ENCODE results near the gene MEGF9.

DNA sequence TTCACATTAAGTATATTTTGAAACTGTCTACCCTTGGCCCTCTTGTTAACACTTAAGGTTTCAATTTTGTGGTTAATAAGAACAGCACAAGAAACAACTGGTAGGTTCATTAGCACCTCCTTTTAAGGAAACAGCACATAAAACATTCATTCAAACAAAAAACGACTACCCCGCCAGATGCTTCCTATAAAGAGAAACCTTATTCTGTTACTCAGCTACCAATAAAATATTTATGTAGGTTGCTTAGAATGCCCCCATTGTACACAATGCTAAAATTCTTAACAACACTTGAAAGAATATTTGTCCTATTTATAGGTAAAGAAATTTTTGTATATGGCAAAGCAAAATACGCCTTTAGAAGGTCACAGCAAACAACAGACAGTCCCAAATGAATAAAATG, 157.5 kb downstream of the MEGF9 start:
- TF ChIP-seq, protein P1, sequence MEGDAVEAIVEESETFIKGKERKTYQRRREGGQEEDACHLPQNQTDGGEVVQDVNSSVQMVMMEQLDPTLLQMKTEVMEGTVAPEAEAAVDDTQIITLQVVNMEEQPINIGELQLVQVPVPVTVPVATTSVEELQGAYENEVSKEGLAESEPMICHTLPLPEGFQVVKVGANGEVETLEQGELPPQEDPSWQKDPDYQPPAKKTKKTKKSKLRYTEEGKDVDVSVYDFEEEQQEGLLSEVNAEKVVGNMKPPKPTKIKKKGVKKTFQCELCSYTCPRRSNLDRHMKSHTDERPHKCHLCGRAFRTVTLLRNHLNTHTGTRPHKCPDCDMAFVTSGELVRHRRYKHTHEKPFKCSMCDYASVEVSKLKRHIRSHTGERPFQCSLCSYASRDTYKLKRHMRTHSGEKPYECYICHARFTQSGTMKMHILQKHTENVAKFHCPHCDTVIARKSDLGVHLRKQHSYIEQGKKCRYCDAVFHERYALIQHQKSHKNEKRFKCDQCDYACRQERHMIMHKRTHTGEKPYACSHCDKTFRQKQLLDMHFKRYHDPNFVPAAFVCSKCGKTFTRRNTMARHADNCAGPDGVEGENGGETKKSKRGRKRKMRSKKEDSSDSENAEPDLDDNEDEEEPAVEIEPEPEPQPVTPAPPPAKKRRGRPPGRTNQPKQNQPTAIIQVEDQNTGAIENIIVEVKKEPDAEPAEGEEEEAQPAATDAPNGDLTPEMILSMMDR (IDR thresholded peaks at IDR 0.05 in 2 of 3, conservative IDR thresholded peaks at IDR 0.05 in 1 of 3; ENCODE audit: borderline replicate concordance in 1 of 3, insufficient read depth in 1 of 3, low read depth in 2 of 3, low read length in 2 of 3) = no peak
- TF ChIP-seq POLR2AphosphoS5 (IDR thresholded peaks at IDR 0.05; ENCODE audit: low read depth, low read length) (no peak), POLR2A (IDR thresholded peaks at IDR 0.05; ENCODE audit: borderline replicate concordance, extremely low read depth, insufficient read depth, insufficient read length) (no peak), JUND (IDR thresholded peaks at IDR 0.05) (no peak), ZNF274 (IDR thresholded peaks at IDR 0.05; ENCODE audit: low read depth, low read length) (no peak), ELF1 (IDR thresholded peaks at IDR 0.05; ENCODE audit: borderline replicate concordance, low read depth) (no peak), ZBTB33 (IDR thresholded peaks at IDR 0.05; ENCODE audit: extremely low read depth, insufficient replicate concordance, low read length) (no peak), EZH2 (IDR thresholded peaks at IDR 0.05) (no peak), CEBPB (IDR thresholded peaks at IDR 0.05; ENCODE audit: low read depth) (no peak), YY1 (IDR thresholded peaks at IDR 0.05; ENCODE audit: extremely low read depth, insufficient replicate concordance, low read depth, low read length) (no peak)
- TF ChIP-seq, protein P2, sequence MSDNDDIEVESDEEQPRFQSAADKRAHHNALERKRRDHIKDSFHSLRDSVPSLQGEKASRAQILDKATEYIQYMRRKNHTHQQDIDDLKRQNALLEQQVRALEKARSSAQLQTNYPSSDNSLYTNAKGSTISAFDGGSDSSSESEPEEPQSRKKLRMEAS (IDR thresholded peaks at IDR 0.05) = no peak
- TF ChIP-seq, protein P3, sequence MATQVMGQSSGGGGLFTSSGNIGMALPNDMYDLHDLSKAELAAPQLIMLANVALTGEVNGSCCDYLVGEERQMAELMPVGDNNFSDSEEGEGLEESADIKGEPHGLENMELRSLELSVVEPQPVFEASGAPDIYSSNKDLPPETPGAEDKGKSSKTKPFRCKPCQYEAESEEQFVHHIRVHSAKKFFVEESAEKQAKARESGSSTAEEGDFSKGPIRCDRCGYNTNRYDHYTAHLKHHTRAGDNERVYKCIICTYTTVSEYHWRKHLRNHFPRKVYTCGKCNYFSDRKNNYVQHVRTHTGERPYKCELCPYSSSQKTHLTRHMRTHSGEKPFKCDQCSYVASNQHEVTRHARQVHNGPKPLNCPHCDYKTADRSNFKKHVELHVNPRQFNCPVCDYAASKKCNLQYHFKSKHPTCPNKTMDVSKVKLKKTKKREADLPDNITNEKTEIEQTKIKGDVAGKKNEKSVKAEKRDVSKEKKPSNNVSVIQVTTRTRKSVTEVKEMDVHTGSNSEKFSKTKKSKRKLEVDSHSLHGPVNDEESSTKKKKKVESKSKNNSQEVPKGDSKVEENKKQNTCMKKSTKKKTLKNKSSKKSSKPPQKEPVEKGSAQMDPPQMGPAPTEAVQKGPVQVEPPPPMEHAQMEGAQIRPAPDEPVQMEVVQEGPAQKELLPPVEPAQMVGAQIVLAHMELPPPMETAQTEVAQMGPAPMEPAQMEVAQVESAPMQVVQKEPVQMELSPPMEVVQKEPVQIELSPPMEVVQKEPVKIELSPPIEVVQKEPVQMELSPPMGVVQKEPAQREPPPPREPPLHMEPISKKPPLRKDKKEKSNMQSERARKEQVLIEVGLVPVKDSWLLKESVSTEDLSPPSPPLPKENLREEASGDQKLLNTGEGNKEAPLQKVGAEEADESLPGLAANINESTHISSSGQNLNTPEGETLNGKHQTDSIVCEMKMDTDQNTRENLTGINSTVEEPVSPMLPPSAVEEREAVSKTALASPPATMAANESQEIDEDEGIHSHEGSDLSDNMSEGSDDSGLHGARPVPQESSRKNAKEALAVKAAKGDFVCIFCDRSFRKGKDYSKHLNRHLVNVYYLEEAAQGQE (IDR thresholded peaks at IDR 0.05; ENCODE audit: low read depth) = no peak
